ENCODE measurements around the gene SLC7A11.

DNA sequence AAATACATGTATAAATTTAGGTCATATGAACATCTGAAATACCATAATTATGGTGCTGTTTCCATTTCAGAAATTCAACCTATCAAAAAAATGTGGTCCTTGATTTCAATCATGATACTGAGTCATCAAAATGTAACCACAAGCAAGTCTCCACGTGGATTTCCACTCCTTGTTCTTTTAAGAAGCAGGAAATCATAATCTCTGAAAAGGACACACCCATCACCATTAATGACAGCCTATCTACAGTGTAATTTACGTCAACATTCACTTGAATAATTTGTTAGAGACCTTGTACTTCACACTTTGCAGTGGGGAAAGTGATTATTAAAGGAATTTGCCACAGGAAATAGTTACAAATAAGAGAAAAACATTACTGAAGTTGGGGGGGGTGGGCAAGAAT is 17.7 kb upstream of the SLC7A11 start:
- TF ChIP-seq, protein P1, sequence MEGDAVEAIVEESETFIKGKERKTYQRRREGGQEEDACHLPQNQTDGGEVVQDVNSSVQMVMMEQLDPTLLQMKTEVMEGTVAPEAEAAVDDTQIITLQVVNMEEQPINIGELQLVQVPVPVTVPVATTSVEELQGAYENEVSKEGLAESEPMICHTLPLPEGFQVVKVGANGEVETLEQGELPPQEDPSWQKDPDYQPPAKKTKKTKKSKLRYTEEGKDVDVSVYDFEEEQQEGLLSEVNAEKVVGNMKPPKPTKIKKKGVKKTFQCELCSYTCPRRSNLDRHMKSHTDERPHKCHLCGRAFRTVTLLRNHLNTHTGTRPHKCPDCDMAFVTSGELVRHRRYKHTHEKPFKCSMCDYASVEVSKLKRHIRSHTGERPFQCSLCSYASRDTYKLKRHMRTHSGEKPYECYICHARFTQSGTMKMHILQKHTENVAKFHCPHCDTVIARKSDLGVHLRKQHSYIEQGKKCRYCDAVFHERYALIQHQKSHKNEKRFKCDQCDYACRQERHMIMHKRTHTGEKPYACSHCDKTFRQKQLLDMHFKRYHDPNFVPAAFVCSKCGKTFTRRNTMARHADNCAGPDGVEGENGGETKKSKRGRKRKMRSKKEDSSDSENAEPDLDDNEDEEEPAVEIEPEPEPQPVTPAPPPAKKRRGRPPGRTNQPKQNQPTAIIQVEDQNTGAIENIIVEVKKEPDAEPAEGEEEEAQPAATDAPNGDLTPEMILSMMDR (IDR thresholded peaks at IDR 0.05): no peak
- TF ChIP-seq POLR2A (IDR thresholded peaks at IDR 0.05): no peak

Measured in body of pancreas (tissue), 4 donors.